ELF-1 (cell line): Measurements from ENCODE around the gene NOS3.
A peak's percentile ranks its signal among the peaks of the same experiment; 100 is the strongest.

Experiments used
- DNase-seq: peaks from one replicate; pipeline ENCODE4 v3.0.0-alpha.2; 2016; ENCODE audit warnings: low read depth, low spot score

NOS3 gene

GRCh38 chr7:150990416-150991186, at the start of gene NOS3:
TSS of gene NOS3 (plus strand) at chr7:150991017. CDS start at chr7:150993804, 2,787 bp downstream.
- DNase-seq, result no peak

GRCh38 chr7:150941351-150942000, 49.3 kb upstream of the NOS3 start:
- no peak for DNase-seq

DNA sequence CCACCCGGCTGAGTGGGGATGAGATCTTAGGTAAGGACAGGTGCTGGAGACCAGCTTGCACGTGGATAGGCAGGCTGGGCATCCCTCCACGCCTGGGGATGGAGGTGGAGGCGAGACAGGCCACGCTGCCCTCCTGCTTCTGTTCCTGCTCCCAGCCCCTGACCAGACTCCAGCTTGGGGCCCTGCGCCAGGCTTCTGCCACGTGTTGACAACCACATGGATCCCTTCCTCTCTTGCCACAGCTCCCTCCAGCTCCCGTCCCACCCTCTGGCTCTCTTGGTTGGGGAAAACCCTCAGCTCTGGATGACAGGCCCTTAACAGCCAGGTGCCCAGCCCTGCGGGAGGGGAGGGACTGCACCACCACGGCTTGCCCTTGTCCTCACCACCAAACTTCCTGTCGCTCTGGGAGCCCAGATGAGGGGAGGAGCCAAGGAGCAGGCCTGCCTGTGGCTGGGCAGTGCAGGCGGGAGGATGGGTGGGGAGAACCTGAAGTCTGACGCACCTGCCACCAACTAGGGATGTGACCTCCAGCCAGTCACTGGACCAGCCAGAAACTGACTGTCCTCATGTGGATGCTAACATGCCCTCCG, 48.7 kb upstream of the NOS3 start:
- DNase-seq, result no peak

DNA sequence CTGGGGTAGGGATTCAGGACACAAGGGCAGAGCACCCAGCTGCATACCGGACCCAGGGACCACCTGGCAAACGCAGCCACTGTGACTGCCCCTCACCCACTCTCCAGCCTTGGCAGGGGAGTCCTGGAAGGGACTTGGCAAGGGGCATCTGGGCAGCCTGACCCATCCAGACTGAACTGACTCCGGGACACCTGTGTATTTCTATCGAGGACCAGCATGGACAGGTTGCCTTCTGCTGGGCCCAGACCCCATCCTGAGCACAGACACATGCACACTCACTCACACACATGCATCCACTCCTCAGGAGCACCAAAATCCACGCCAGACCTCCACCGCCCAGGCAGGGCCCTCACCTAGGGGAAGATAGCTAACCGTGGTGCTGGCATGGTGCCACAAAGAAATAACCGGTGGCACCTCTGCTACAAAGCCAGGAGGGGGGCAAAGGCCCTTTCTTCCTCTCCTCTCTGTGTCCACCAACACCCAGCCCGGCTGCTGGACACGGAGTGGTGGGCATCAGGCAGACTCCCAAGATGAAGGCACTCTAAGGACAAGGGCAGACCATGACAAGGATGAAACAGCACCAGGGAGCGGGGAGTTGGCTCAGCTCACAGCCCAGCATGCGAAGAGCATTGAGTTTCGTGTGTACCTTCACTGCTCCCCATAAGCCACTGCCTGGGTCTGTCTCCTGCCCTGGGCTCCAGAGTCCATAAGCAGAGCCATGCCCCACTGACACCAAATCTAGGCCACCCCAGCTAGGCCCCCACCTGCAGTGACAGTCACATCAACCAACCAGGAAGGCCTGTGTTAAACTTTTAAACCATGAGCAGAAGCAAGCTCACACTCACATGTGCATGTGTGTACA, 48.0 kb upstream of the NOS3 start:
- no peak for DNase-seq

DNA sequence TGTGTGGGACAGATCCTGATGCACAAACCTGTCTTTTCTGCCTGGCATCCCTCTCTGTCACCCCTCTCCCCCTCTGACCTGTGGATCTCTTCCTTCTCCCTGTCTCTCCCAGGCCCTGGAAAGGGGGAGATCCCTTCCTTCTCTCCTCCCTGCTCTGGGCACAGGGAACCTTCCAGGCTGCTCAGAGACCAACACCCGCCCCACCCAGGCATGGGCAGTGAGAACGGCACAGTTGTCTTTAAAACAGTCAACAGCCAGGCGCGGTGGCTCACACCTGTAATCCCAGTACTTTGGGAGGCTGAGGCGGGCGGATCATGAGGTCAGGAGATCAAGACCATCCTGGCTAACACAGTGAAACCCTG, 47.4 kb upstream of the NOS3 start:
- DNase-seq, result no peak

GRCh38 chr7:150944066-150945042, 46.5 kb upstream of the NOS3 start:
- DNase-seq, result no peak

DNA sequence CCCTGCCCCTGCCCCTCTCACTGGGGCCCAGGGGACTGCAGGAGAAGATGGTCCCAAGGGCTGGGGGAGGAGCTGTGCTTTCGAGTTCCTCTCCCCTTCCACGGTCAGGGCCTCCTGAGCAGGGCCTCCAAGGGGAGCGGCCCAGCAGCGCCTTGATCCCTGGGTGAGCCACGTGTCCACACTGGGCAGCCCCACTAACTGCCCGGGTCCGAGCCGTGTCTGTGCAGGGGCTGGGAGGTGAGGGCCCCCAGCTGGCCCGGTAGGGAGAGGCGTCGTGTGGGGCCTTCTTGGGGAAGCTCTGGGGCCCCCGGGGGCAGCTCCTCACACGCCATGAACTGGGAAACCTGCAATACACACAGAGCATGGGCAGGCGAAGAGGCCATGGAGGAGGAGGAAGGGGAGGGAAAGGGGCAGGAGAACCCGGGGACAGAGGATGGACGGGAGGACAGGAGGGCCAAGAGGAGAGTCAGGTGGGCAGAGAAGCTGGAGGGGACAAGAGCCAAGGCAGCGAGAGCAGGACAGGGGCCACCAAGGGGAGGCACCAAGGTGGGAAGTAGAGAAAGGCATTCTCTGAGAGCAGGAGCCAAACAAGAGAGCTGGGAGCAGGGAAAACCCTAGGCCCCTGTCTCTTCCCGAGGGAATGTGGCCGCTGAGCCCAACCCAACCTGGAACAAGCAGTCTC, 45.5 kb upstream of the NOS3 start:
- no peak for DNase-seq

DNA sequence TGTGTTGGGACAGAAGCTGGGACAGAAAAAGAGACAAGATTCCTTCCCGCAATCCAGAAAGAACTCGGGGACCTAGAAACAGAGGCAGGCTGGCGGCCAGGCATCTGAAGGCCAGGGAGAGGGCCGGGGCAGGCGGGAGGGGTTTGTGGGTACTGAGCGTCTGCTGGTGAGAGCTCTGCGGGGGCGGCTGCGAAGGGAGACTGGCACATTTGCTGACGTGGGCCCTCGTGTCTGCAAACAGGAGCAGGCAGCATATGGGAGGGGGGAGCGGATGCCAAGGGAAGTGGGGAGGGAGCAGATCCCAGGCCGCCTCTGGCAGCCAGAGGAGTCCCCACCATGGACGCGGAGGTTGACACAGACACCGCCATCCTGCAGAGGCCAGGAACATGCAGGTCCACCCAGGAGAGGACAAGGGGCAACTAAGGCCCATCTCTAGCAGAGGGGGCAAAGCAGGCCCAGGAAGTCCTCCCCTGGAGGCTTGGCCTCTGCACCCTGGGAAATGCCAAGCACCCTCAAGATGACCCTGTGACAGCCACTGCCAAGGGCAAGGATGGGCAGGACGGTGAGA, 44.9 kb upstream of the NOS3 start:
- no peak for DNase-seq

GRCh38 chr7:150946421-150947240, 44.2 kb upstream of the NOS3 start:
- DNase-seq, result no peak

GRCh38 chr7:150947241-150947745, 43.5 kb upstream of the NOS3 start:
- no peak for DNase-seq

- no peak for DNase-seq
Observed at GRCh38 chr7:150947761-150948651, 42.8 kb upstream of the NOS3 start.

GRCh38 chr7:150948791-150949251, 42.0 kb upstream of the NOS3 start:
- no peak for DNase-seq

DNA sequence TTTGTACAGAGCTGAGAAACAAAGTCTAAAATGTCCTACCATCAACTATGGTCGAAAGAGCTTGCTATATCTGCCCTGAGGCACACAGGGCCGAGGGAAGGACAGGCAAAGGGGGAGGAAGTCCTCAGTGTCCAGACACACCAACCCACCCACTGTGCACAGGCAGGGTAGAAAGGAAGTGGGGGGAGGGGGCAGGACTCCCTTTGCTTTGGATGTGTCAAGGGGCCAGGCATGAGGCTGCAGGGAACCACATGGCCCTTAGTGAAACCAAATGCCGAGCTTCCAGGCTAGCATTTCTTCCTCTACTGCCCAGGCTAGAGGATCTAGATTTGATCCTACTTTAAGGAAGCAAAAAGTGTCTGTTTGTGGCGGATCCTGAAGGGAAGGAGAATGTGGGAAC, 41.3 kb upstream of the NOS3 start:
- peak; percentile 83 for DNase-seq

GRCh38 chr7:150949971-150950491, 40.8 kb upstream of the NOS3 start:
- no peak for DNase-seq

- DNase-seq, result no peak
Observed at GRCh38 chr7:150950496-150951180, 40.2 kb upstream of the NOS3 start.

DNA sequence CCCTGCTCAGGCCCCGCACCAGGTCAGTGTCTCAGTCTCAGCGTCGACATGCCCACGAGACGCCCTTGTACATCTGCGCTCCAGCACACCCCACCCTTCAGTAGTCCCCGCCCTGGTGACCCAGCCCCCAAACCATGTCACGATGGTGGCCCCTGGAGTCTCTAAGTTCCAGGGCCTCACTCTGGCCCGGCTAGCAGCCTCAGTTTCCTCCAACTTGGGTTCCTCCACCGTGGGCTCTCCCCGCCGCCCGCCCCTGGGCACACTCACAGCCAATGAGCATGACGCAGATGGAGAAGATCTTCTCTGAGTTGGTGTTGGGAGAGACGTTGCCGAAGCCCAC, 39.7 kb upstream of the NOS3 start:
- DNase-seq, result no peak

- no peak for DNase-seq
Observed at GRCh38 chr7:150951521-150951920, 39.3 kb upstream of the NOS3 start.
